ENCODE results near the gene BCL2L1.

BCL2L1 gene

DNA sequence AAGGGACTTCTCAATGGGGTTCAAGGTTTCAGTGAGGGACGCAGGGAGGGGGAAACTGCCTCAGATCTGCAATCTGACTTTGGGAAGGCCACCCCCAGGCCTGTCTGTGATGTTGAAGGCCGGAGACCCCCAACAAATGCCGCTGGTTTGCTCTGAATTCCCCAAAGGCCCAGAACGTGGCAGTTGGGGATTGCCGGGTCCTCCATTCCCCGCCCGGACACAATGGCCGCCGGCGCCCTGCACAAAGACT is 326 bp upstream of the BCL2L1 start:
- no peaks in the 10 kb centered on the region for H3K9me3 Mint-ChIP-seq
- peaks cover 3% of the 10 kb centered on the region for H3K27me3 Mint-ChIP-seq (ENCODE audit: low read depth)
- TF ChIP-seq CTCF (IDR thresholded peaks at IDR 0.05; ENCODE audit: unreplicated experiment in 3 of 3), result peak in 2 of 3 experiments; percentile 24 to 51
- peak overlapping the region; percentile 99 for H3K27ac Mint-ChIP-seq
- H3K36me3 Mint-ChIP-seq (ENCODE audit: low read depth), result peaks cover 33% of the 10 kb centered on the region
- peaks cover 50% of the 10 kb centered on the region for H3K4me1 Mint-ChIP-seq
- peak overlapping the region; percentile 94 to 97 (median 95) for H3K4me3 Mint-ChIP-seq

GRCh38 chr20:31721408-31722256 is 1.0 kb downstream of the BCL2L1 start:
- Mint-ChIP-seq H3K27me3 (ENCODE audit: low read depth) (no peaks in the 10 kb centered on the region), H3K4me3 (peak overlapping the region; percentile 94 to 97 (median 95)), H3K27ac (peak overlapping the region; percentile 99), H3K36me3 (ENCODE audit: low read depth) (peaks cover 45% of the 10 kb centered on the region), H3K4me1 (peaks cover 59% of the 10 kb centered on the region), H3K9me3 (no peaks in the 10 kb centered on the region)
- TF ChIP-seq CTCF (IDR thresholded peaks at IDR 0.05; ENCODE audit: unreplicated experiment in 3 of 3), result no peak

- Mint-ChIP-seq H3K27ac (peak overlapping the region; percentile 97 to 99 (median 99)), H3K4me3 (peak overlapping the region; percentile 94 to 97 (median 95)), H3K36me3 (ENCODE audit: low read depth) (peaks cover 52% of the 10 kb centered on the region), H3K9me3 (no peaks in the 10 kb centered on the region), H3K27me3 (ENCODE audit: low read depth) (no peaks in the 10 kb centered on the region), H3K4me1 (peaks cover 65% of the 10 kb centered on the region)
- TF ChIP-seq CTCF (IDR thresholded peaks at IDR 0.05; ENCODE audit: unreplicated experiment in 3 of 3), result no peak
Measured at GRCh38 chr20:31720486-31721407, 1.9 kb downstream of the BCL2L1 start.

DNA sequence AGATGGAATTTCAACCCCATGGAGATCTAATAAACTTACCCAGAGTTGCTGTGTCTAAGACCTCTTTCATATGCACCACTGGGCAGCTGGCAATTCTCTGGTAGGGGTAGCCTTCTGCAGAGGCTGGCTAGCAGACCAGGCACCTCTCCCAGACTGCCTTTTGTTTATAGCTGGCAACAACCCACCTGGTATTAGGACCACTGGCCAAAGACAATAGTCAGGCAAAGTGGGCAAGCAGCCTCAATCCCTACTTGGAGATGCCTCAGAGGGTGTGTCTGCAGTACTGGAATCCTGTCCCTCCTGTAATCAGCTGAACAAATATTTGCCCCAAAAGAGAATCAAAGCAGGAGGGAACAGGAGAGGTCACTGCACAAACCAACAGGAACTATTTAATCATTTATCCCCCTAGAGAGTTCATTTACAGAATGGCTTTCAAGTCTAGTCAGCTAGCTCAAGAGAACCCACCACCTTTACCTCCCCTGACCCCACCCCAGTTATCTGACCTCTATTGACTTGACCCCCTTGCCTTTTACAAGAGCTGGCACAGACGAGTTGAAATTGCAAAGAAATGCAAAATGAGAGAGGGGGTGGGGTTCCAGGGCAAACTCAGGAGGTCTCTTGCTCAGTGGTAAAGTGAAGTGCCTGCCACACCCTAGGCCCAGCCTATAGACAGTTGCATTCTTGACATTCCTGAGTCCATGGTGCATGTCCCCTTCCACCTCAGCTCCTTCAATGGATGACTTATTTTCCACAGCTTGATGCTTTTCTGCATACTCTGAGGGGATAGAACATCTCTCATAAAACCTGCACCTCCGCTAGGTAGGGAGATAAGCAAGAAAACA is 2.8 kb downstream of the BCL2L1 start:
- H3K9me3 Mint-ChIP-seq, result no peaks in the 10 kb centered on the region
- peak overlapping the region; percentile 97 to 99 (median 99) for H3K27ac Mint-ChIP-seq
- TF ChIP-seq CTCF (IDR thresholded peaks at IDR 0.05; ENCODE audit: unreplicated experiment in 3 of 3), result no peak
- peak overlapping the region; percentile 94 to 97 (median 95) for H3K4me3 Mint-ChIP-seq
- H3K4me1 Mint-ChIP-seq, result peaks cover 69% of the 10 kb centered on the region
- no peaks in the 10 kb centered on the region for H3K27me3 Mint-ChIP-seq (ENCODE audit: low read depth)
- H3K36me3 Mint-ChIP-seq (ENCODE audit: low read depth), result peaks cover 58% of the 10 kb centered on the region

DNA sequence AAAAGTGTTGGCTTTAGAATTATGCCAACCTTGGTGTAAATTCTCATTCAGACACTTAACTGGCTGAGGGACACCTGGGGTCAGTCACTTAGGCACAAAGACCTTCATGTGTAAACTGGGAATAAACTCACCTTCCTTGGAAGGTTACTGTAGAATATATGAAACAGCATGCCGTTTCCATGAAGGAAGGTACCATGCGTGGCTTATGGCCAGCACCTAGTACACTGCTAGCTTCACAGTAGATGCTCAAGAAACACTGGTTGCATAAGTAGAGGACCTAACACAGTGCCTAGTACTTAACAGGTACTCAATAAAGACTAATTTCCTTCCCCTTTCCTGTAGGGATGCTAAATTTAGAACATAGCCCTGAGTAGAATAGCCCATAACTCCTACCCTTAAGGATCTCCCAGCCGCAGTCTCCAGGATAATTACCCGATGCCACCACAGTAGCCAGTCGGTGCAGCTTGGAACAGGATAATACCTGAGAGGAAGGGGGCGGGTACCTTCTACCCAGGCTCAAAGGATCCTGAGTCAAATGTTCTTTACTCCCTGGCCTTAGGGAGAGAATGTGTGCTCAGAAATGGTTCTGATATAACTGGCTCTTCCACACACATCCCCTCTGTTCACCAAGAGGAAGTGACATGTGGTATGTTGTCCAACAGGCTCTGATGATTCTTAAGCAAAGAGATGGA is 3.6 kb downstream of the BCL2L1 start:
- H3K27me3 Mint-ChIP-seq (ENCODE audit: low read depth), result no peaks in the 10 kb centered on the region
- peaks cover 62% of the 10 kb centered on the region for H3K36me3 Mint-ChIP-seq (ENCODE audit: low read depth)
- H3K4me3 Mint-ChIP-seq, result peak overlapping the region; percentile 94 to 97 (median 95)
- H3K4me1 Mint-ChIP-seq, result peaks cover 71% of the 10 kb centered on the region
- H3K9me3 Mint-ChIP-seq, result no peaks in the 10 kb centered on the region
- H3K27ac Mint-ChIP-seq, result peak overlapping the region; percentile 97 to 99 (median 99)
- no peak for TF ChIP-seq CTCF (IDR thresholded peaks at IDR 0.05; ENCODE audit: unreplicated experiment in 3 of 3)

Data from nephron (organoid).